ENCODE results near the gene CASQ2.

GRCh38 chr1:115713906-115714305 is 54.6 kb downstream of the CASQ2 start:
- TF ChIP-seq CTCF (optimal IDR thresholded peaks at IDR 0.05 in 1 of 3, IDR thresholded peaks at IDR 0.05 in 1 of 3, conservative IDR thresholded peaks at IDR 0.05 in 1 of 3; ENCODE audit: extremely low read depth in 1 of 3, insufficient read depth in 2 of 3, low read length in 3 of 3) (no peak), EZH2 (IDR thresholded peaks at IDR 0.05; ENCODE audit: low read length) (no peak)
